Midbrain (tissue), 1 donor: ENCODE results near the gene KRTAP2-2.
"Not testable (repeated sequence)": the region's sequence is repeated elsewhere in the genome, so short reads cannot be mapped to it uniquely, and the experiment has no call there.

Experiments used
- DNase-seq: peaks from one replicate; lab custom pipeline; 2025; lab: John Stamatoyannopoulos, UW

Gene KRTAP2-2

DNA sequence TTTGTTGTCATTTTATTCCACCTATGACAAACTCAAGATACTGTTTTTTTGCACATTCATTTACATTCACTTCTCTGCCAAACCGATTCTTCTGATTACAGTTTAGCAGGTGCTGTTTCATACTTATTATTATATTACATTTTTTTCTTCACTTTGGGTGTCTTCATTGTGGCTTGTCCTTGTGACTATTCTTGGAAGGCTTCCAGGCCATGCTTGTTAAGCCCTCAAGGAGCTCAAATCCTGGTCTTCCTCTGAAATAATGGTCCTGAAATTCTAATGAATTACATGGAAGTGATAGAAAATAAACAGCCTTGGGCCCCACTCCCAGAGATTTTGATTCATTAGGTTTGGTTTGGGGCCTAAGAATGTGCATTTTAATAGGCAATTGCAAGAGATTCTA, 9.3 kb upstream of the KRTAP2-2 start:
- DNase-seq = no peak

DNA sequence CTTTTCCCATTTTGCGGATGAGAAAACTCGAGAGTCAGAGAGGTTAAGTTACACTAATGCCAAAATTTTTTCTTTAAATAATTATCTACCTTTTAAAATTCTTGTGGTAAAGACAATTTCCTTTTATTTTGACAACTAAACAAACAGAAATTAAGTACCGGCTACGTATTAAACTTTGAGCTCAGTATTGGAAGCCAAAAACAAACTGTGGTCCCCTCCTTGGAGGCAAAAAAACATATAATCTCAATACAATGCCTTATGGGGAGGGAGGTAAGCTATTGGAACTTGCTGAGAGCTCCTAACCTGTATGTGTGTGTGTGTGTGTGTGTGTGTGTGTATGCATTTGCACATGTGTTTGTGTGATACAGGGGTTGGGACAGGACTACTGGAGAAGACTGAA, 8.4 kb upstream of the KRTAP2-2 start:
- DNase-seq = no peak

DNA sequence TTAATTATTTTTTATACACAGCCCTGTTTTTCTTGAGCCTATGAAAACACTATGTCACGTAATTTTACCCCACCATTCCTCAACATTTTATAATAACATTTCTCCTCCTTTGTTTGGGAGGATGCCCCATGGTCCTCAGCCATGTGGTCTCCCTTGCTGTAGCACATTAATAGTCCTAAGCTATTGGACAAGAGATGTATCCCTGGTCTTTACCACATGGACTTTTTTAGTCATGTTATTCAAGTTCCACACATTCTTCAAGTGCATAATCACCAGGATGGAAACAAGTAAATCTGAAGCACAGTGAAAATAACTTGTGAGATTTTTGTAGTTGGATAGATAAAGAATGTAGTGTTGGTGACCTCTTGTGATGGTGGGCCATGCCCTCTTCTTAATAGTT, 6.9 kb upstream of the KRTAP2-2 start:
- no peak for DNase-seq

DNA sequence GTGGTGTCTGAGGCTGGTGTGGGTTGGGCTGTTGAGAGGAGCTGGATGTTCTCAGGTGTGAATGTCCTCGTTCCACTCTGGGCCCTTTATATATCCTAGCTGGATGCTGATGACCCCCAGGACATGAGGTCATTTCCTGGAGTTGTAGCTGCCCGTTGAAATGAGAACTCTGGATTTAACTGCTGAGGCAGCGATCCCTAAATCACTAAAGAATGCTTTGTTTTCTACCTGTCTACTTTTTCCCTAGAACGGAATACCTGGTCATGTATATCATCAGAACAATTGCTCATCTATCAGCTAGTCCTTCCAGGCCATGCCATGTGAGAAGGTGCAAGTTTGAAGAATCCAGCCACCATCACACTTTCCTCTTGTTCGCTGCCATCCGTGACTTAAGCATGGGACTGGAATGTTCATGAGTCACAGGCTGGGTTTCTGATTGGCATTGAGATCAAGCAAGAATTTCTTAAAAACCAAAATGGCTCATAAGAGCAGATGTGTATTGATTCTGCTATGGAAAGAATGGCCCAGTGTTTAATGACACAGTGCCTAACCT, 5.1 kb upstream of the KRTAP2-2 start, which contains the start of gene KRTAP2-3:
KRTAP2-3 (minus strand) TSS at position 63 of the 553 bp plus-strand sequence. CDS start 64 bp downstream, outside the sequence.
- DNase-seq = no peak

DNA sequence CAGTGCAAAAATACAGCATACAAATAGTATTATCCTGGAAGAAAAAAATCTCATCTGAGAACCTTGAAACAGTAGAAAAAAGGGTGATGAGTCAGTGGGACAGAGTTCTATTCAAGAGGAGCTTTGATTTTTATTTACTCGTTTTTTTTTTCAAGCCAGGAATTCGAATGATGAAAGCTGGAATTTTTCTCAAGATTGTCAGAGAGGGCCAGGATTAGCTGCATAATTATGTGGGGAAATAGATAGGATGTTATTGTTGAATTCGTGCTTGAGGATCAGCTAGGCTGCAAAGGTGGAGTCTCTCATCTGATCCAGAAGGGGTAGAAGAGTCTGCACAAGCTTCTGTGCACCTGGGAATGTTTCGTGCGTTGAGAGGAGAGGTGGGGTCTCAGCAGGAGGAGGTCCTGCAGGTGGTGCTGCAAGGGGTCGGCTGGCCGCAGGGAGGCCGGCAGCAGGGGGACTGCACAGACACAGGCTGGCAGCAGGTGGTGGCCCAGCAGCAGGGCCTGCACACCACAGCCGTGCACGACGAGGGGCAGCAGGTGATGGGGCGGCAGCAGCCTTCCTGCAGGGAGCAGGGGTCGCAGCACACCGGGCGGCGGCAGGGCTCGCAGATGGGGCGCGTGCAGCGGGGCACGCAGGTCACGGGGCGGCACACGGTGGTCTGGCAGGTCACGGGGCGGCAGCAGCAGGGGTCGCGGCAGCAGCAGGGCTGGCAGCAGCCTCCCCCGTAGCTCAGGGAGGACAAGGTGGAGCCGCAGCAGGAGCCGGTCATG, 4.4 kb upstream of the KRTAP2-2 start:
- DNase-seq = not testable (repeated sequence)

DNA sequence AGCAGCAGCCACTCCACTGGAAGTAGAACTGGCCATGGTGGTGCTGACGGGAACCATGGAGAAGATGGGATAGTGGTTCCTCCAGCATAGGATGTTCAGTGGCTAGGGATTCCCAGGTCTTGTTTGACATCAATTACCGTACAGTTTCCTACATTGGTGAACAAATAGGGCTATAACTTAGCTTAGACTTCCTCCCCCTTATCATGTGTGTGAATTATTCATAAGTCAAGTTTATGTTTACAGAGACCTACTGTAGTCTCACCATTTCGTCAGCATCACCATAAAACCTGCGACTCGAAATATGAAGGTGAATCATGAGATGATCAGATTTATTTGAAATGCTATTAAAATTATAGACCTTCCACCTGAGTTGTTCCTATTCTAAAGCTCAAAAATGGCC, 3.7 kb upstream of the KRTAP2-2 start:
- DNase-seq = no peak

DNA sequence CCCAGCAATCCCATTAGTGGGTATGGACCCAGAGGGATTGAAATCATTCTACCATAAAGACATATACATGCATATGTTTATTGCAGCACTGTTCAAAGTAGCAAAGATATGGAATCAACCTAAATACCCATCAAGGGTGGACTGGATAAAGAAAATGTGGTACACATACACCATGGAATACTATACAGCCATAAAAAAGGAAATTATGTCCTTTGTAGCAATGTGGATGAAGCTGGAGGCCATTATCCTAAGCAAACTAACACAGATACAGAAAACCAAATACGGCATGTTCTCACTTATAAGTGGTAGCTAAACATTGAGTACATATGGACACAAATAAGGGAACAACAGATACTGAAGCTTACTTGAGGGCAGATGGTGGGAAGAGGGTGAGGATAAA, 2.5 kb upstream of the KRTAP2-2 start:
- DNase-seq = no peak

DNA sequence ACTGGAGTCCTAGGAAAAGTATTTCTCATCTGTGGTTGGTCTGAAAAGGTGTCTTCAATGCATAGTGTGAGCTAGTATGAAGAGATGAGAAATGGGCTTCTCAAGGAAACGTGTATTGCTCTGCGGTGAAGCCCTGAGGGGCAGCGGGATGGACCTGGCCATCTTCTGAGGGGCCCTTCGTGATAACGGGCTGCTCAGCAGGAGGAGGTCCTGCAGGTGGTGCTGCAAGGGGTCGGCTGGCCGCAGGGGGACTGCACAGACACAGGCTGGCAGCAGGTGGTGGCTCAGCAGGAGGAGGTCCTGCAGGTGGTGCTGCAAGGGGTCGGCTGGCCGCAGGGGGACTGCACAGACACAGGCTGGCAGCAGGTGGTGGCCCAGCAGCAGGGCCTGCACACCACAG, 474 bp downstream of the KRTAP2-2 start:
- DNase-seq = not testable (repeated sequence)

DNA sequence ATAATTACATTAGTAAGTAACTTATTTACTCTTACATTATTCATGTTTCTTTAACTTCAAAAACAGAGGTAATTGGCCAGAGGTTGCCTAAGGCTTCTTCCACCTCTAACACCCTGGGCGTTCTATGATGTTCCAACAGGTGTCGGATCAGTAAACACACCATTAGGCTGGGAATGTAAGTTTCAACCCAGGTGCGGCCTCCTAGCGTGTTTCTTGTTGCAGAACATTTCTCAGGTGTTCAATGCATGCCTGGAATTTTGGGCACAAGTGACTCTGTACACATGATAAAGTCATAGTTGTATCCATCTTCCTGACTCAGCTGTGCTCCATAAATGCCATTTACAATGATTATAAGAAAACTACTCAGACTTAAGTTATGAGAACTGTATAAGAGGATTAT, 1.0 kb downstream of the KRTAP2-2 start:
- no peak for DNase-seq

DNA sequence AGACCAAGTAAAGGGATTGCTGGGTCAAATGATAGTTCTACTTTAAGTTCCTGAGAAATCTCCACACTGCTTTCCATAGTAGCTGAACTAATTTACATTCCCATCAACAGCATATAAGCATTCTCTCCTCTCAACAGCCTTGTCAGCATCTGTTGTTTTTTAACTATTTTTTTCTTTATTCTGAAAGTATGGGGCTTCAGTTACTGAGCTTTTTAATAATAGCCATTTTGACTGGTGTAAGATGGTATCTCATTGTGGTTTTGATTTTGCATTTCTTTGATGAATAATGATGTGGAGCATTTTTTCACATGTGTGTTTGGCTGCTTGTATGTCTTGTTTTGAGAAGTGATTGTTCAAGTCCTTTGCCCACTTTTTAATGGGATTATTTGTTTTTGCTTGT, 2.5 kb downstream of the KRTAP2-2 start:
- DNase-seq = no peak

DNA sequence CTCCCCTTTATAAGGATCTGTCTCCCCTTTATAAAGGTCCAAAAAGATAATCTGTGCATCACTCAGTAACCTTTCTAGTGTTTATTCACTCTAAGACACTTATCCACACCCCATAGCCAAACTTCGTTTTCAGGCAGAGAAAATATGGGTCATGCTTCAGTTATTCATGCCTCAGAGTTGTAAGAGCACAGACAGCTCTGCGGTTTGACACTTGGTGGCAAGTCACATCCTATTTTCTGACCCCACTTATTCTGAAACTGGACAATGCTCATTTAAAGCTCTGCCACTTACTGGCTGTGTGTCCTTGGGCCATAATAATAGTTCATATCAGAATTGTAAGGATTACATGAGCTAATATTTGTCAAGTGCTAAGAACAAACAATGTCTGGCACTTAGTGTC, 5.9 kb downstream of the KRTAP2-2 start:
- DNase-seq = no peak

DNA sequence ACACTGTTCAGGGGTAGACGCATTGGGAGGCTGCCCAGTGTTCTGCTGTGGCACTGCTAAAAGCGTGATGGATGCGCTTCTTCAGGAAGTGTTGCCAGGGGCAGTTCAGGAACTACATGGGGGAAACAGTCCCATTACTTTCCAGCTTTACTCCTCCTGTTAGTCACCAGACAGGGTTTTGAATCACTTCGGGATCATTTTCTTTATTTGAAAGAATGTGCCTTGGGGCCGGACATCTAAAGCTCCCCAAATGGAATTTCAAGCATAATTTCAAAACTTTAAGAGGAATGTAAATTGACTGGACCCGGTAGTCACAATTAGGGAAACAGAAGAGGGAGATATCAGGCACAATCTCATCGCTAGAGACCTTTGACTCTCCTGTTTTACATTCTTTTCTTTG, 6.6 kb downstream of the KRTAP2-2 start:
- DNase-seq = no peak

DNA sequence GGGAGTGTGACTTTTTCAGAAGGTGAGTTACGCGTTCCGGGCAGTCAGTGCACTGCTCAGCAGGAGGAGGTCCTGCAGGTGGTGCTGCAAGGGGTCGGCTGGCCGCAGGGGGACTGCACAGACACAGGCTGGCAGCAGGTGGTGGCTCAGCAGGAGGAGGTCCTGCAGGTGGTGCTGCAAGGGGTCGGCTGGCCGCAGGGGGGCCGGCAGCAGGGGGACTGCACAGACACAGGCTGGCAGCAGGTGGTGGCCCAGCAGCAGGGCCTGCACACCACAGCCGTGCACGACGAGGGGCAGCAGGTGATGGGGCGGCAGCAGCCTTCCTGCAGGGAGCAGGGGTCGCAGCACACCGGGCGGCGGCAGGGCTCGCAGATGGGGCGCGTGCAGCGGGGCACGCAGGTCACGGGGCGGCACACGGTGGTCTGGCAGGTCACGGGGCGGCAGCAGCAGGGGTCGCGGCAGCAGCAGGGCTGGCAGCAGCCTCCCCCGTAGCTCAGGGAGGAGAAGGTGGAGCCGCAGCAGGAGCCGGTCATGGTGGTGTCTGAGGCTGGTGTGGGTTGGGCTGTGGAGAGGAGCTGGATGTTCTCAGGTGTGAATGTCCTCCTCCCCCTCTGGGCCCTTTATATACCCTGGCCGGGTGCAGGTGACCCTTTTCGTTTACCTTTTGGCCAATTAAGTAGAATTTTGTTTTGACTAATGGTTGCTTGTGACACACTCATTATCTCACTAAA, 8.1 kb downstream of the KRTAP2-2 start, which contains the start of gene KRTAP2-1:
KRTAP2-1 (minus strand) TSS at position 582 of the 731 bp plus-strand sequence; CDS start at position 533, 49 bp downstream.
- DNase-seq = not testable (repeated sequence)

DNA sequence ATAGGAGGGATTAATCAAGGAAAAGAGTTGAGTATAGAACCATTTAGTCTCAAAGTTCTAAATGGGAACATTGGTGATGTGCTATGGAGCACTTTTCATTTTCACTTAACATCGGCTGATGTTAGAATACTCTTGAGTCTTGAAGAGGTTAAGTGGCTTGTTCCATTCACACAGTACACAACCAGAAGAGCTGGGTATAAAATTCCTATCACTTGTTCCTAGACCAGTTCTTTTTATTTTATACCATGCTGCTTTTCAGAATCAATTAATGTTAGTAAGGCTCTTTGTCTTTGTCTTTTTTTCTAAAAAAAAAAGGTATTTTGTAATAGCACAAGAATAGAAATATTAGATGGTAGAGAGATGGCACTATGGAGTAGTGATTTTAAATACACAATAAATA, 12.1 kb downstream of the KRTAP2-2 start:
- no peak for DNase-seq

DNA sequence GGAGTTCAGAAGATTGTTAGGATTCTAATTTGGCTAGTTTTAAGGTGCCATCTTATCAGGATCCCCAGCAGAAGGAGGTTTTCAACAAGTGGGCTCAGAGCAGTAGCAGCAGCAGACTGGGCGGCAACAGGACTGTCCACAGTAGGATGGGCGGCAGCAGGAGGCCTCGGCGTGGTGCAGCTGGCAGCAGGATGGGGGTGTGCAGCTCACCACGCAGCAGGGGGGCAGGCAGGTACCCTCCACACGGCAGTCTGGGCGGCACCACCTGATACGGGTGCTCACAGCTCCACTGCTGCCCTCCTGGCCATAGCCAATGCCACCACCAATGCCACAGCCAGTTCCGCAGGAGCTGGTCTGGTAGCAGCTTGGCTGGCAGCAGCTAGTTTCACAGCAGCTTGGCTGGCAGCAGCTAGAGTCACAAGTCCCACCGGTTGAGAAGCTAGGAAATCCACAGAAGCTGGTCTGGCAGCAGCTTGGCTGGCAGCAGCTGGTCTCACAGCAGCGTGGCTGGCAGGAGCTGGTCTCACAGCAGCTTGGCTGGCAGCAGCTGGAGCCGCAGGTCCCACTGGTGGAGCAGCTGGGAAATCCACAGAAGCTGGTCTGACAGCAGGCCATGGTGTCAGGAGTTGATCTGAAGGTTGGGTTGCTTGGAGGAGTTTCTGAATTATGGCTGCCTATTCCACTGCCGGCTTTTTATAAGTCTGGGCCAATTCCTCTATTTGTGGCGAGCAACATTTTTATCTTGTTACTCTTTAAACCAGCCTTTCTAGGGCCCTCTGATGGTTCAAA, 14.1 kb downstream of the KRTAP2-2 start, which contains the start of gene KRTAP1-1:
KRTAP1-1 (minus strand) TSS at position 668 of the 789 bp plus-strand sequence; CDS start at position 615, 53 bp downstream.
- DNase-seq = not testable (repeated sequence)

DNA sequence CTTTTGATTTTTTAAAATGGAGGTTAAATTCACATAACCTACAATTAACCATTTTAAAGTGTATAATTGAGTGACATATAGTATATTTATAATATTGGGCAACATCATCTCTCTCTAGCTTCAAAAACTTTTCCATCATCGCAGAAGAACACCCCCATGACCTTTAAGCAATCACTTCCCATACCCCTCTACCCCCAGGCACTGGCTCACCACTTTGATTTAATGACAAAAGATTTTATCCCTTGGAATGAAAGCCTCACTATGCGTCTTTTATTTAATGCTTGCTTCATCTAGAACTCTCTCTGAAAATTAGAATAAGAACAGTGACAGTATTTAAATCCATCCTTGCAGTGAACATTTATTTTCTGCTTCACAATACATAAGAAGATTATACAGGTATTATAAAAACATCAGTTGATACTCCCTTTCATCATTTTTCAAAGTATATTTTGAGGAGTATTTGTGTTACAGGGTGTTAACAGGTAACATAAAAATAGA, 17.1 kb downstream of the KRTAP2-2 start:
- no peak for DNase-seq

DNA sequence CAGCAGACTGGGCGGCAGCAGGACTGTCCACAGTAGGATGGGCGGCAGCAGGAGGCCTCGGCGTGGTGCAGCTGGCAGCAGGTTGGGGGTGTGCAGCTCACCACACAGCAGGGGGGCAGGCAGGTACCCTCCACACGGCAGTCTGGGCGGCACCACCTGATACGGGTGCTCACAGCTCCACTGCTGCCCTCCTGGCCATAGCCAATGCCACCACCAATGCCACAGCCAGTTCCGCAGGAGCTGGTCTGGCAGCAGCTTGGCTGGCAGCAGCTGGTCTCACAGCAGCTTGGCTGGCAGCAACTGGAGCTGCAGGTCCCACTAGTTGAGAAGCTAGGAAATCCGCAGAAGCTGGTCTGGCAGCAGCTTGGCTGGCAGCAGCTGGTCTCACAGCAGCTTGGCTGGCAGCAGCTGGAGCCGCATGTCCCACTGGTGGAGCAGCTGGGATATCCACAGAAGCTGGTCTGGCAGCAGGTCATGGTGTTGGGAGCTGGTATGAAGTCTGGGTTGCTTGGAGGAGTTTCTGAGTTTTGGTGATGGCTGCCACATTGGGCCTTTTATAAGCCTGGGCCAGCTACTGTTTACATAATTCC, 20.6 kb downstream of the KRTAP2-2 start, which contains the start of gene KRTAP1-3:
KRTAP1-3 (minus strand) TSS at position 529 of the 590 bp plus-strand sequence; CDS start at position 476, 53 bp downstream.
- DNase-seq = not testable (repeated sequence)

DNA sequence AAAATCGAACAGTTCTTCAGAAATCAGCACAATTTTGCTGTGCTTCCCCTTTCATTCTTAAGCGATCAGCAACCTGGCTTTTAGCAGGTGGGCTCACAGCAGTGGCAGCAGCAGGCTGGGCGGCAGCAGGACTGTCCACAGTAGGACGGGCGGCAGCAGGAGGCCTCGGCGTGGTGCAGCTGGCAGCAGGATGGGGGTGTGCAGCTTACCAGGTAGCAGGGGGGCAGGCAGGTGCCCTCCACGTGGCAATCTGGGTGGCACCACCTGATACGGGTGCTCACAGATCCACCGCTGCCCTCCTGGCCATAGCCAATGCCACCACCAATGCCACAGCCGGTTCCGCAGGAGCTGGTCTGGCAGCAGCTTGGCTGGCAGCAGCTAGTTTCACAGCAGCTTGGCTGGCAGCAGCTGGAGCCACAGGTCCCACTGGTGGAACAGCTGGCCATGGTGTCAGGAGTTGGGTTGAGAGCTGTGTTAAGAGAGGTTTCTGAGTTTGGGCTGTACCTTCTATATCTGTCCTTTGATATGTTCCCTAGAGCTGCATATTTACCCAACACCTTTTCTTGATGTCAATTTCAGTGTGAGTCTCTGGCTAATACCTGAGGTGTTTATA, 25.3 kb downstream of the KRTAP2-2 start, which contains the start of gene KRTAP1-4:
KRTAP1-4 (minus strand) TSS at position 563 of the 613 bp plus-strand sequence; CDS start at position 446, 117 bp downstream.
- DNase-seq = no peak

DNA sequence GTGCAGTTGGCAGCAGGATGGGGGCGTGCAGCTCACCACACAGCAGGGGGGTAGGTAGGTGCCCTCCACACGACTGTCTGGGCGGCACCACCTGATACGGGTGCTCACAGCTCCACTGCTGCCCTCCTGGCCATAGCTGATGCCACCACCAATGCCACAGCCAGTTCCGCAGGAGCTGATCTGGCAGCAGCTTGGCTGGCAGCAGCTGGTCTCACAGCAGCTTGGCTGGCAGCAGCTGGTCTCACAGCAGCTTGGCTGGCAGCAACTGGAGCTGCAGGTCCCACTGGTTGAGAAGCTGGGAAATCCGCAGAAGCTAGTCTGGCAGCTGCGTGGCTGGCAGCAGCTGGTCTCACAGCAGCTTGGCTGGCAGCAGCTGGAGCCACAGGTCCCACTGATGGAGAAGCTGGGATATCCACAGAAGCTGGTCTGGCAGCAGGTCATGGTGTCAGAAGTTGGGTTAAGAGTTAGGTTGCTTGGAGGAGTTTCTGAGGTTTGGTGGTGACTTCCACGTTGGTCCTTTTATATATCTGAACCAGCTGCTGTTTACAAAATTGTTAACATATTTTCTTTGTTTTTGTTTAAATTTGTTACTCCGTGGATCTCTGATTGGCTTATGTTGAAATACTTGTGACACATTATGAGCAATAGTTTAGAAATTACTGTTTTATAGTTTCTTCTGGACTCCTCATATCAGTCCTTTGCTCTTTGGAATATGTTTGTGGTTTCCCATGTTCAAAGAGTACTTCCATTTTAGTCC, 28.1 kb downstream of the KRTAP2-2 start, which contains the start of gene KRTAP1-5:
KRTAP1-5 (minus strand) TSS at position 494 of the 757 bp plus-strand sequence; CDS start at position 441, 53 bp downstream.
- DNase-seq = no peak

DNA sequence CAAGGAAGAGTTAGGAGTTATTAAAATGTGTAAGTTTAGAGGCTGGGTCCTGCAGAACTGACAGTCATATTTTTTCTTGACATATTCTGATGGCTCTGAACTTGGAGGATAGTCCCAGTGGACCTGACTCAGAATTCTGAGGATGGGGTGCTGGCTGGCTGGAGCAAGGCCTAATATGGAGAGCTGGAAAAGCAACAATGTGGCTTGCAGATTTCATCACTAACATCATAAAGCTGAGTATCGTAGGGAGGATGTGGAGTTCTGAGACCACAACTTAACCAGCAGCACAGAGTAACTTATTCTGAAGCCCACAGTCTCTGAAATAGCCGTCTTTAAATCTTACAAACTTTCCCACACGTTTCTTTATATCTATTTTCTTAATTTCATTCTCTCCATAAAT, 30.3 kb downstream of the KRTAP2-2 start:
- DNase-seq = no peak
